DOHH2 (cell line): Measurements from ENCODE around the gene ASB17.
"Not testable (repeated sequence)": the region's sequence is repeated elsewhere in the genome, so short reads cannot be mapped to it uniquely, and the experiment has no call there.

ENCODE experiments used
- H3F3A ChIP-seq: fragments of 200-600 bp; sonication (generic), shearing (Covaris generic); 2 replicates; pipeline ENCODE4 v1.6.0; 2016; ENCODE audit warnings: antibody characterized with exemption, mild to moderate bottlenecking; ENCODE audit not compliant: control insufficient read depth, insufficient read depth
- H3K27ac ChIP-seq: fragments of 200-600 bp; sonication (generic); 2 replicates; pipeline ENCODE4 v1.5.1; 2014; ENCODE audit warnings: low read depth, mild to moderate bottlenecking, low read length, moderate library complexity
- H3K27me3 ChIP-seq: fragments of 200-600 bp; sonication (generic); 2 replicates; pipeline ENCODE4 v1.6.1; 2014; ENCODE audit warnings: mild to moderate bottlenecking, low read length, mixed read lengths; ENCODE audit not compliant: control insufficient read depth
- H3K36me3 ChIP-seq: fragments of 200-600 bp; sonication (generic); 2 replicates; pipeline ENCODE4 v1.6.1; 2014; ENCODE audit warnings: mild to moderate bottlenecking, low read length, moderate library complexity, mixed read lengths; ENCODE audit not compliant: control insufficient read depth
- H3K4me1 ChIP-seq: fragments of 200-600 bp; sonication (generic); 2 replicates; pipeline ENCODE4 v1.6.1; 2014; ENCODE audit warnings: mild to moderate bottlenecking, low read length, mixed read lengths; ENCODE audit not compliant: control insufficient read depth
- H3K4me2 ChIP-seq: fragments of 200-600 bp; sonication (generic); 2 replicates; pipeline ENCODE4 v1.6.0; 2014; ENCODE audit warnings: mild to moderate bottlenecking, low read length, moderate library complexity
- H3K4me3 ChIP-seq: fragments of 200-600 bp; sonication (generic); 2 replicates; pipeline ENCODE4 v1.5.1; 2014; ENCODE audit warnings: mild to moderate bottlenecking, low read length, mixed read lengths
- H3K79me2 ChIP-seq: fragments of 200-600 bp; sonication (generic); 2 replicates; pipeline ENCODE4 v1.6.1; 2014; ENCODE audit warnings: mild to moderate bottlenecking, low read length, mixed read lengths; ENCODE audit not compliant: control insufficient read depth
- H3K9me2 ChIP-seq: fragments of 200-600 bp; sonication (generic); replicated peaks from 2 replicates; pipeline ENCODE4 v1.6.1; 2014; ENCODE audit warnings: mild to moderate bottlenecking, low read length, mixed read lengths; ENCODE audit not compliant: control insufficient read depth
- H3K9me3 ChIP-seq: fragments of 200-600 bp; sonication (generic); 2 replicates; pipeline ENCODE4 v1.6.1; 2014; ENCODE audit warnings: antibody characterized with exemption, low read length, mixed read lengths; ENCODE audit not compliant: control insufficient read depth, insufficient read depth
- H4K20me1 ChIP-seq: fragments of 200-600 bp; sonication (generic); 2 replicates; pipeline ENCODE4 v1.6.0; 2014; ENCODE audit warnings: low read depth, mild to moderate bottlenecking, antibody characterized with exemption, low read length, moderate library complexity; ENCODE audit not compliant: control insufficient read depth, insufficient read depth
- CTCF ChIP-seq: fragments of 200-600 bp; sonication (generic); IDR thresholded peaks from one replicate; pipeline ENCODE4 v1.5.1; 2014; ENCODE audit warnings: antibody characterized with exemption, mild to moderate bottlenecking, low read depth, low read length; ENCODE audit not compliant: poor library complexity, severe bottlenecking
- EZH2phosphoT487 ChIP-seq: fragments of 200-600 bp; sonication (generic); IDR thresholded peaks from 2 replicates; pipeline ENCODE4 v1.6.1; 2017; ENCODE audit warnings: borderline replicate concordance, mild to moderate bottlenecking, antibody characterized with exemption, low read length, moderate library complexity, mixed read lengths

ASB17 gene

GRCh38 chr1:75950176-75950575 lies 18.0 kb upstream of the ASB17 start:
- no peaks in the 10 kb centered on the region for H3K36me3 ChIP-seq
- H3K4me2 ChIP-seq, result no peak overlapping the region
- TF ChIP-seq EZH2phosphoT487 (no peak), CTCF (no peak)
- H4K20me1 ChIP-seq, result no peaks in the 10 kb centered on the region
- no peaks in the 10 kb centered on the region for H3K9me2 ChIP-seq
- H3K79me2 ChIP-seq, result no peaks in the 10 kb centered on the region
- H3F3A ChIP-seq, result no peaks in the 10 kb centered on the region
- H3K4me1 ChIP-seq, result no peaks in the 10 kb centered on the region
- no peaks in the 10 kb centered on the region for H3K27me3 ChIP-seq
- no peaks in the 10 kb centered on the region for H3K9me3 ChIP-seq
- H3K27ac ChIP-seq, result no peak overlapping the region
- H3K4me3 ChIP-seq, result no peak overlapping the region

- H3F3A ChIP-seq, H3K27me3 ChIP-seq, H3K4me1 ChIP-seq, H3K4me3 ChIP-seq, H3K36me3 ChIP-seq, H3K9me3 ChIP-seq, H3K9me2 ChIP-seq, H3K4me2 ChIP-seq, H3K79me2 ChIP-seq, H3K27ac ChIP-seq, H4K20me1 ChIP-seq: not testable (repeated sequence)
These were observed 10.8 kb upstream of the ASB17 start for GRCh38 chr1:75943037-75943436.

- no peaks in the 10 kb centered on the region for H3K27me3 ChIP-seq
- H3K79me2 ChIP-seq, result no peaks in the 10 kb centered on the region
- H3K9me3 ChIP-seq, result no peaks in the 10 kb centered on the region; the same call in 1 of the 2 replicates
- H3K4me2 ChIP-seq, result no peak overlapping the region
- H3K27ac ChIP-seq, result no peak overlapping the region
- H3K4me1 ChIP-seq, result no peaks in the 10 kb centered on the region
- TF ChIP-seq CTCF (no peak), EZH2phosphoT487 (no peak)
- no peaks in the 10 kb centered on the region for H3F3A ChIP-seq
- no peaks in the 10 kb centered on the region for H3K36me3 ChIP-seq
- no peak overlapping the region for H3K4me3 ChIP-seq
- no peaks in the 10 kb centered on the region for H4K20me1 ChIP-seq
- H3K9me2 ChIP-seq, result no peaks in the 10 kb centered on the region
These were observed 4.8 kb upstream of the ASB17 start for GRCh38 chr1:75937034-75937433.

GRCh38 chr1:75922698-75923097 lies 9.5 kb downstream of the ASB17 start:
- Histone ChIP-seq H3K9me2 (no peaks in the 10 kb centered on the region), H3K4me1 (no peaks in the 10 kb centered on the region), H3K27me3 (no peaks in the 10 kb centered on the region), H3K27ac (no peak overlapping the region), H3K4me2 (no peak overlapping the region), H3K9me3 (no peaks in the 10 kb centered on the region), H3F3A (no peaks in the 10 kb centered on the region), H3K79me2 (no peaks in the 10 kb centered on the region), H3K36me3 (no peaks in the 10 kb centered on the region), H3K4me3 (no peak overlapping the region), H4K20me1 (no peaks in the 10 kb centered on the region)
- TF ChIP-seq CTCF (no peak), EZH2phosphoT487 (no peak)
